GM23338 (cell line): ENCODE data around the gene STPG1. TPM values are rescaled to one million over a fixed set of nuclear protein-coding genes. Genes with fewer than 3 reads are reported as not detected.

ENCODE experiments used
- ATAC-seq: fragments of 200-7000 bp; cut with Tn5 transposase; 3 replicates; pipeline ENCODE4 v1.9.1; 2020
- DNase-seq: peaks from one replicate; pipeline ENCODE4 v3.0.0-alpha.2; 2015; ENCODE audit warnings: low spot score
- H2AFZ ChIP-seq: fragments of 200-600 bp; sonication (generic); 2 replicates; pipeline ENCODE4 v1.8.0; 2016; ENCODE audit warnings: antibody characterized with exemption, mild to moderate bottlenecking, moderate library complexity
- H3F3A ChIP-seq: fragments of 200-600 bp; sonication (generic); replicated peaks from 2 replicates; pipeline ENCODE4 v1.8.0; 2017; ENCODE audit warnings: antibody characterized with exemption, mixed run types, low read depth
- H3K27ac ChIP-seq: fragments of 200-600 bp; sonication (generic); 2 replicates; pipeline ENCODE4 v1.6.1; 2016; ENCODE audit warnings: low read depth
- H3K27me3 ChIP-seq: fragments of 200-600 bp; sonication (generic); 2 replicates; pipeline ENCODE4 v1.8.0; 2016; ENCODE audit warnings: mild to moderate bottlenecking, mixed run types, moderate library complexity; ENCODE audit not compliant: insufficient read depth
- H3K36me3 ChIP-seq: fragments of 200-600 bp; sonication (generic); 2 replicates; pipeline ENCODE4 v1.8.0; 2016; ENCODE audit warnings: mild to moderate bottlenecking; ENCODE audit not compliant: insufficient read depth
- H3K4me1 ChIP-seq: fragments of 200-600 bp; sonication (generic); 2 replicates; pipeline ENCODE4 v1.8.0; 2016; ENCODE audit warnings: mild to moderate bottlenecking, moderate library complexity; ENCODE audit not compliant: insufficient read depth
- H3K4me2 ChIP-seq: fragments of 200-600 bp; sonication (generic); 2 replicates; pipeline ENCODE4 v1.7.1; 2017; ENCODE audit warnings: mixed run types
- H3K4me3 ChIP-seq: fragments of 200-600 bp; sonication (generic); 2 replicates; pipeline ENCODE4 v1.6.1; 2016; ENCODE audit warnings: mixed run types
- H3K79me2 ChIP-seq: fragments of 200-600 bp; sonication (generic); replicated peaks from 2 replicates; pipeline ENCODE4 v1.8.0; 2017; ENCODE audit warnings: mild to moderate bottlenecking; ENCODE audit not compliant: insufficient read depth
- H3K9me2 ChIP-seq: fragments of 200-600 bp; sonication (generic); 2 replicates; pipeline ENCODE4 v1.8.0; 2017; ENCODE audit not compliant: insufficient read depth
- H4K20me1 ChIP-seq: fragments of 200-600 bp; sonication (generic); replicated peaks from 2 replicates; pipeline ENCODE4 v1.8.0; 2017; ENCODE audit warnings: mild to moderate bottlenecking; ENCODE audit not compliant: insufficient read depth
- H3K27ac Mint-ChIP-seq: 2 replicates; pipeline ENCODE4 v1.8.0; 2020; ENCODE audit warnings: inconsistent platforms, mild to moderate bottlenecking, moderate library complexity, mixed read lengths
- H3K27me3 Mint-ChIP-seq: 3 replicates; pipeline ENCODE4 v1.8.0; 2022; ENCODE audit warnings: low read depth, mild to moderate bottlenecking, moderate library complexity, mixed read lengths, inconsistent platforms; ENCODE audit not compliant: insufficient read depth, poor library complexity
- H3K36me3 Mint-ChIP-seq: 3 replicates; pipeline ENCODE4 v1.8.0; 2021; ENCODE audit warnings: low read depth, mild to moderate bottlenecking, inconsistent platforms, moderate library complexity, mixed read lengths
- H3K4me1 Mint-ChIP-seq: 3 replicates; pipeline ENCODE4 v1.8.0; 2020; ENCODE audit warnings: mild to moderate bottlenecking, inconsistent platforms, mixed read lengths
- H3K4me3 Mint-ChIP-seq: 3 replicates; pipeline ENCODE4 v1.8.0; 2021; ENCODE audit warnings: moderate library complexity, mild to moderate bottlenecking, inconsistent platforms, mixed read lengths
- H3K9me3 Mint-ChIP-seq: 3 replicates; pipeline ENCODE4 v1.8.0; 2020; ENCODE audit warnings: moderate library complexity, mild to moderate bottlenecking, inconsistent platforms, mixed read lengths
- CREB1 ChIP-seq: fragments of 250-450 bp; sonication (Bioruptor Pico); IDR thresholded peaks from 2 replicates; pipeline ENCODE4 v1.5.0; 2020; ENCODE audit warnings: low read depth, mild to moderate bottlenecking, moderate library complexity
- ETS1 ChIP-seq: IDR thresholded peaks from 2 replicates; pipeline ENCODE4 v1.6.1; 2016; ENCODE audit warnings: antibody characterized with exemption
- EZH2 ChIP-seq: fragments of 200-600 bp; sonication (generic); IDR thresholded peaks from one replicate; pipeline ENCODE4 v1.8.0; 2017; ENCODE audit warnings: antibody characterized with exemption, mild to moderate bottlenecking, low read depth; ENCODE audit not compliant: unreplicated experiment
- POLR2AphosphoS5 ChIP-seq: IDR thresholded peaks from 2 replicates; pipeline ENCODE4 v1.6.1; 2016; ENCODE audit warnings: antibody characterized with exemption, low read depth
- ZNF114 ChIP-seq: fragments of 250-450 bp; sonication (Bioruptor Pico); IDR thresholded peaks from 2 replicates; pipeline ENCODE4 v1.5.0; 2020; ENCODE audit warnings: mild to moderate bottlenecking, moderate library complexity
- ZNF331 ChIP-seq: fragments of 250-450 bp; sonication (Bioruptor Pico); IDR thresholded peaks from 2 replicates; pipeline ENCODE4 v1.5.0; 2020; ENCODE audit warnings: low read depth, mild to moderate bottlenecking, moderate library complexity
- ZNF462 ChIP-seq: fragments of 250-450 bp; sonication (Bioruptor Pico); IDR thresholded peaks from 2 replicates; pipeline ENCODE4 v1.5.0; 2020; ENCODE audit warnings: mild to moderate bottlenecking, moderate library complexity
- polyA plus RNA-seq: library from polyadenylated mRNA; unstranded; fragments of >200 nt; fragmentation: Nextera tagmentation; extraction: Ambion mirVana; gene quantifications from 2 replicates; pipeline ENCODE4 v1.2.1, GENCODE V29; 2016
- total RNA-seq: library from RNA; depleted of rRNA; stranded (reverse); fragments of >200 nt; shearing (Covaris generic); gene quantifications from 2 replicates; pipeline ENCODE4 v1.2.3, GENCODE V29; 2014
- TF ChIP-seq, protein P1 (sequence below), 2 experiments: fragments of 200-600 bp in 1 of 2; sonication (generic) in 1 of 2; conservative IDR thresholded peaks; 2 replicates each; pipeline versions ENCODE4 v1.5.1 to v1.6.1; 2016 to 2017; ENCODE audit warnings: antibody characterized with exemption in 2 of 2, low read depth in 2 of 2, mild to moderate bottlenecking in 2 of 2, moderate library complexity in 1 of 2

Gene STPG1
- total and polyA plus RNA-seq, 2 experiments from 2014 or later = 8.2 to 11.4 TPM

DNA sequence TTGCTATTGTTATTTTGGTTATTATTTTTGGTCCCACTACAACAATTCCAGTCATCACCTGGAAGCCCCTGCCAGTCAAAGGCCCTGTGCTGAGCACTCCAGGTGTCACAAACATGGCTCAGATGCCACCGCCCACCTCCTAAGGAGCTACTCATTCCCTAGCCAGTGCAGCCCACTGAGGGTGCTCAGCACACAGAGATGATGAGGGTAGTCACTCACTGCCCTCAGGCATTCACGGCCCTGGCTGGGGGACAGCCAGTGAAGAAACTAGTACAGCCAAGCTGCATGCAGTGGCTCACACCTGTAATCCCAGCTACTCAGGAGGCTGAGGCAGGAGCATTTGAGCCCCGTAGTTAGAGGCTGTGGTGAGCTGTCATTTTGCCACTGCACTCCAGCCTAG, 44.3 kb upstream of the STPG1 start:
- Mint-ChIP-seq H3K27ac (no peak overlapping the region), H3K27me3 (peaks cover 7% of the 10 kb centered on the region), H3K4me1 (peaks cover 2% of the 10 kb centered on the region), H3K4me3 (no peak overlapping the region), H3K9me3 (peaks cover 5% of the 10 kb centered on the region; the same call in 2 of the 3 replicates), H3K36me3 (peaks cover 14% of the 10 kb centered on the region; the same call in 2 of the 3 replicates)
- Histone ChIP-seq H3K4me1 (peaks cover under 1% of the 10 kb centered on the region; the same call in 1 of the 2 replicates), H3K27ac (no peak overlapping the region), H3K4me3 (no peak overlapping the region), H4K20me1 (no peaks in the 10 kb centered on the region), H3K36me3 (no peaks in the 10 kb centered on the region), H3K9me2 (no peaks in the 10 kb centered on the region), H3K4me2 (no peak overlapping the region), H3F3A (no peaks in the 10 kb centered on the region), H3K79me2 (no peaks in the 10 kb centered on the region), H2AFZ (no peak overlapping the region), H3K27me3 (no peaks in the 10 kb centered on the region)
- TF ChIP-seq ZNF331 (CRISPR knock-in tag) = no peak
- no peak for TF ChIP-seq POLR2AphosphoS5
- no peak for TF ChIP-seq CREB1 (CRISPR knock-in tag)
- no peak for TF ChIP-seq EZH2
- TF ChIP-seq ZNF114 (CRISPR knock-in tag) = no peak
- TF ChIP-seq, protein P1, sequence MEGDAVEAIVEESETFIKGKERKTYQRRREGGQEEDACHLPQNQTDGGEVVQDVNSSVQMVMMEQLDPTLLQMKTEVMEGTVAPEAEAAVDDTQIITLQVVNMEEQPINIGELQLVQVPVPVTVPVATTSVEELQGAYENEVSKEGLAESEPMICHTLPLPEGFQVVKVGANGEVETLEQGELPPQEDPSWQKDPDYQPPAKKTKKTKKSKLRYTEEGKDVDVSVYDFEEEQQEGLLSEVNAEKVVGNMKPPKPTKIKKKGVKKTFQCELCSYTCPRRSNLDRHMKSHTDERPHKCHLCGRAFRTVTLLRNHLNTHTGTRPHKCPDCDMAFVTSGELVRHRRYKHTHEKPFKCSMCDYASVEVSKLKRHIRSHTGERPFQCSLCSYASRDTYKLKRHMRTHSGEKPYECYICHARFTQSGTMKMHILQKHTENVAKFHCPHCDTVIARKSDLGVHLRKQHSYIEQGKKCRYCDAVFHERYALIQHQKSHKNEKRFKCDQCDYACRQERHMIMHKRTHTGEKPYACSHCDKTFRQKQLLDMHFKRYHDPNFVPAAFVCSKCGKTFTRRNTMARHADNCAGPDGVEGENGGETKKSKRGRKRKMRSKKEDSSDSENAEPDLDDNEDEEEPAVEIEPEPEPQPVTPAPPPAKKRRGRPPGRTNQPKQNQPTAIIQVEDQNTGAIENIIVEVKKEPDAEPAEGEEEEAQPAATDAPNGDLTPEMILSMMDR (conservative IDR thresholded peaks at IDR 0.05; ENCODE audit: low read depth in 2 of 2) = no peak
- no peak for TF ChIP-seq ZNF462 (CRISPR knock-in tag)
- TF ChIP-seq ETS1 = no peak
- ATAC-seq = no peak
- no peak for DNase-seq
